GM21528 (cell line): ENCODE results near the gene GSTCD.

ENCODE experiments used
- ATAC-seq: cut with Tn5 transposase; IDR thresholded peaks from one replicate; pipeline ENCODE4 v1.9.1; 2021; ENCODE audit warnings: mild to moderate bottlenecking, moderate library complexity; ENCODE audit not compliant: unreplicated experiment, low FRiP score

GSTCD gene

DNA sequence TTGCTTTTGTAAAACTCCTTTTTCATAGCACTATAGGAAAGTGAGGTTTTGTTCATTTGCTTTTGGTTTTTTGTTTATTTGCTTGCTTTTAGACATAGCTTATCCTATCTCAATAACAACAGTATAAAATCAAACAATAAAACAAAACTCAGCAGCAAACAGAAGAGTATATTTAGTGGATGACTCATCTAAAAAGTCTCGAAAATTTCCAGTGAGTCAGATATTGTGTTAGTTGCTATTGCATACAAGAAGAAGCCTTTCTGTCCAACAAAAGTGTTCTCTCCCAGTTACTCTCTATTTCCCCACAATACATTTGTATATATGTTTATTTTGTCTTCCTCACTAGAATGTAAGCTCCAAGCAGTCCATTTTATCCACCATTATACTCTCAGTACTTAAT is 150.6 kb downstream of the GSTCD start:
- no peak for ATAC-seq

DNA sequence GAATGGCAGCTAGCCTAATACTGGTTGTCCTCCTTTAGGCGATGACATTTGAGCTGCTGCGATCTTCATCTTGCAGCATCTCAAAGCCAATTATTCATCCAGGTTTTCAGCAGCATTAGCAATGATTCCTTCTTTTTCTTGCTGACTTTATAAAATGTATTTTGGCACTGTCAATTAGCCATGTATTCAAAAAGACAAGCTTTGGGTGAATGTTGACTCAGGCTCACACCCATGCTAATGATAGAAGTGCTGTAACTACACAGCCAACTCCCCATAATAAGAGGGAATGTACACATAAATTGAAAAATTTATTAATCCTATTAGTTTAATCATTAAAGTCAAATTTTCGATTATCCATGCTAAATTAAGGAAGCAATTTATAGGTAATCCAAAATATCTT is 162.4 kb downstream of the GSTCD start:
- no peak for ATAC-seq

DNA sequence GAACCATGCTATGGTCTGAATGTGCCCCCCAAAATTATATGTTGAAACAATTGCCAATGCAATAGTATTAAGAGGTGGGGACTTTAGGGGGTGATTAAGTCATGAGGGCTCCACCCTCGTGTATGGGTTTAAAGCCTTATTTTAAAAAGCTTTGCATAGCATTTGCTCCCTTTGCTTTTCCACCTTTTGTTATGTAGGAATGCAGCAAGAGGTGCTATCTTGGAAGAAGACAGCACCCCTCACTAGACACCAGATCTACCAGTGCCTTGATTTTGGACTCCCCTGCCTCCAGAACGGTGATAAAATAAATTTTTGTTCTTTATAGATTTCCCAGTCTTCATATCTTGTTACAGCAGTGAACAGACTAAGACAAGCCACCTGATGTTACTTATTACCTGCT is 163.4 kb downstream of the GSTCD start:
- no peak for ATAC-seq

DNA sequence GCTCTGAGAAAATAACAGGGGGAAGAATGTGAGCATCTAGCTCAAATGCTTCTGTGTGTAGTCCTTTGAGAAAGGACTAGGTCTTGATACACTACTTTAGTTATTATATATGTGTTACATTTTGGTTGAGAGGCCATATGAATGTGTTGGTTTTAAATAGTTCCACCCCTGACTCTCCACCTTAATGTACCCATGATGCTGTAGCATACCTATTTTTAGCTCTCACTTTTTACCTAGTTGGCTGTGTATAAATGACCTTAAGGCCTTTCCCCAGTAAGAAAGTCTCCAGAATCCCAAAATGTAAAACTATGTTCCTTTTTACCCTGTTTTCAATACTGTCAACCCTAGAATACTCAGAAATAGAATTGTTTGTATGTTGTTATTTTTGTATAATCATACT is 166.6 kb downstream of the GSTCD start:
- ATAC-seq, result no peak

DNA sequence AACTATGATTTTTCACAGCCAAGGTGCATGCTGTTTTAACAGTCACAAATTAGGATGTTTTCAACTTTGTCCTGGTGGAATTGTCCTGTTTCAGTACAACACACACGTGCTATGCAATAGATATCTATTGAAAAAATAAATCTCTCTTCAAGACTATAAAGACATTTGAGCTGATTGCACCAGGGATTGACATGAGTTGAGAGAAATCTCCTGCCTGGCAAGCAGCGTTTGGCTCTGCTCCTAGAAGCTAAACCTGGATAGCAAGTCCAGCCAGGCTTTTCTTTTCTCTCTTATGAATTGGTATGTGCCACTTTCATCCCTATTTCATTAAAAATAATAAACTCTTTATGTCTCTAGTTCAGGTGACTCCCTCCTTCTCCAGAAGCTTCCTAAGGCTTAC is 170.1 kb downstream of the GSTCD start:
- ATAC-seq, result no peak

DNA sequence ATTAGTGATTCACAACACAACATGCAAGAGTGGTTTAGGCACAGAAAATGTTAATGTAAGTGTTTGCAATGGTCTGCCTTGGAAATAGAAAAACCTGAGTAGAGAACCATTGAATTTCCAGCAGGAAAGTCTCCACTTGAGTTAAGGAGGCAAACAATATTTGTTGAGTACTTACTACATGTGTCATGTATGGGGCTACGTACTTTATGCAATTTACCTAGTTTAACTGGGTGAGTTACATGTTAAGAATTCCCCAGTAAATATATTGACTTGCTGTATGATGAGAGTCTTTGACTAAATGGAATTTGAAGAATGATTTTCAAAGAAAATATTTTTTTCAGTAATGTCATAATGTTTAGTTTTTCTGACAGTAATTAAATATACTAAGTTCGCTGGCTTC is 178.9 kb downstream of the GSTCD start:
- no peak for ATAC-seq

DNA sequence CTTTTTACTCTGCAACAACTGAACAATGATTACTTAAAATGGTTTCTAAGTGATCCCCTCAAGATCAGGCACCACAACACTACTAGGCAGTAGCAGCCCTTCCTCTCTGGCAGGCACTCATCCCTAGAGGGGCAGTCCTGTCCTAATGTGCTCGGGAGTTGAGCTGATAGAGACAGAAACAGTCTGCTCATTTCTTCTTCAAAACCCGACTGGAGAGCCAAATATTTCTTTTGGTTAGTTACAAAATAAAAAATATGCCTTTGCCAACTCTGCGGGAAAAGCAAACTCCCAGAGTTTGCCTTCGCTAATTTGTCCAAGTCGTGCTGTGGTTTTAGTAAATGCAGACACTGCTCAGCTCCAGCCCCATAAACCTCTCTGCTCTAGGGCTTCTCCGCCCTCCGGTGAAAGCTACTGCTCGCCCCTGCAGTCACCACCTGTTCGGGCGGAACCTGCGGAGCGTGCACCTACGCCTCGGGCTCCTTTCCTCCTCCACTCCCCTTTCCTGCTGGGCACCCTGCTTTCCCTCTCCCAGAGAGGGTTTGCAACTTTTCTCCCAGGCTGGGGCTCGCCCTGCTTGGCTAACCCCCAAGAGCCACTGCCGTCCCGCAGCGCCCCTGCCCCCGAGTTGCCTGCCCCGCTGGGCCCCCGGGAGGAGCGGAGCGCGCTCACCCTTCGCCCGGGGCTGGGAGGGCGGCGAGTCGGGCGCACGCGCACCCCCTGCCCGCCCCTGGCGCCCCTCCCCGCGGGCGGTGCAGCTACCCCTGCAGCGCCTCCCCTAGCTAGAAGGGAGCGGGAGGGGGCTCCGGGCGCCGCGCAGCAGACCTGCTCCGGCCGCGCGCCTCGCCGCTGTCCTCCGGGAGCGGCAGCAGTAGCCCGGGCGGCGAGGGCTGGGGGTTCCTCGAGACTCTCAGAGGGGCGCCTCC is 186.3 kb downstream of the GSTCD start, which contains the start of gene NPNT:
NPNT (plus strand) TSS at position 812 of the 923 bp plus-strand sequence. CDS start 182 bp downstream, outside the sequence.
- peak; percentile 54 for ATAC-seq

DNA sequence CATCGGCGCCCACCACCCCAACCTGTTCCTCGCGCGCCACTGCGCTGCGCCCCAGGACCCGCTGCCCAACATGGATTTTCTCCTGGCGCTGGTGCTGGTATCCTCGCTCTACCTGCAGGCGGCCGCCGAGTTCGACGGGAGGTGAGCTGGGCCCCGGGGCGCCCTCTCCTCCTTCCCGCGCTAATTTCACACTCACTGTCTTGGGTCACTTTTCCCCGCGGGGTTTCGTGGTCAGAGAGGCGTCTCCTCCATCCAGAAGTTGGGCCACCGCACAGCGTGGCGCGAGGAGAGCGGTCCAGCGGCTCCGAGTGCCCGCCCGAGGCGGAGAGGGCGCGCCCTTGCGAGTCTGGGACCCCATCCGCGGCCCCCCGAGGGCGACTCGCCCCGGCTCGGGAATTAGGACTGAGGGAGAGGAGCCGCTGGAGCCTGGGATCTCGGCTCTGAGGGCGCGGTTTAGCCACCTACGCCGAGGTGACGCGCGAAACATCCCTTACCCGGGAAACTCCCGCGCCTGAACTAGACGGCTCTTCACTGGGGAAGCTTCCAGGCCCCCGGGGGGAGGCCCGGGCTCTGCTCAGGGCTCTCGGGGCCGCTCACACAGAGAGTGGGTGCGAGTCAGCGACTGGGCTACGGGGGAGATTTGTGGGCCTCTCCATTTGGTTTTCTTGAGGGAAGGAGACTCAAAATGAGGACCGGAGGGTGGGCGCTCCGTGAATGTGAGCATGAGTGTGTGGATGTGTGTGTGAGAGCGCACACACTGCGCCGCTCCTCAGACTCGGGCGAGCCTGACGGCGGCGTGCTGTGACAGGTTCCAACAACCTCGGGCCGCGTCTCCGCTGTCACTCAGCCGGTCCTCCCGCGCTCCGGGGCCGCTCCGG is 187.2 kb downstream of the GSTCD start:
- ATAC-seq, result peak; percentile 50

DNA sequence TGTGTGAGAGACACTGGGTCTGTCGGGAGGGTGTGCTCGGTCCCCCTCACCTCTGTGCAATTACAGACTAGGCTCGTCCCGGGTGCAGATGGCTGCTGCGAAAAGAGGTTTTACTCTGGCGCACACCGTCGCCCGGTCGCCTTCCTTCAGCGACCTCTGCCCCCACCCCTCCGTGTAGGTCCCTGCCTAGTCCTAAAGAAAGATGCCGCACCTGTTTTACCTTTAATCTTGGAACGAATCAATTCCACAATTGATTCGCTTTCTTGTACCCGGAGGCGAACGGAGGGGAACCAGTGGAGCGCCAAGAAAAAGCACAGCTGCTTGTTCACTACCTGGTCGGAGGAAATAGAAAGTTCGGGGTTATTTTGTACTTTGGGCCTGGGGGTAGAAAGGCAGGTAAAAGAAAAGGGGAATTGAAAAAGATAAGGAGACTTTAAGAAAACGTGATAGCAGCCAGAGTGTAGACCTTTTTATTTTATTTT is 187.9 kb downstream of the GSTCD start:
- peak; percentile 14 for ATAC-seq
